PC-9 (cell line): ENCODE data around the gene FURIN.

Experiments used
- EZH2 ChIP-seq: fragments of 200-600 bp; sonication (generic); IDR thresholded peaks from 2 replicates; pipeline ENCODE4 v1.8.0; 2017; ENCODE audit warnings: antibody characterized with exemption, low read depth
- TF ChIP-seq, protein P1 (sequence below): fragments of 200-600 bp; sonication (generic); conservative IDR thresholded peaks from 2 replicates; pipeline ENCODE4 v1.6.1; 2017; ENCODE audit warnings: mixed run types, antibody characterized with exemption, mild to moderate bottlenecking, moderate library complexity

DNA sequence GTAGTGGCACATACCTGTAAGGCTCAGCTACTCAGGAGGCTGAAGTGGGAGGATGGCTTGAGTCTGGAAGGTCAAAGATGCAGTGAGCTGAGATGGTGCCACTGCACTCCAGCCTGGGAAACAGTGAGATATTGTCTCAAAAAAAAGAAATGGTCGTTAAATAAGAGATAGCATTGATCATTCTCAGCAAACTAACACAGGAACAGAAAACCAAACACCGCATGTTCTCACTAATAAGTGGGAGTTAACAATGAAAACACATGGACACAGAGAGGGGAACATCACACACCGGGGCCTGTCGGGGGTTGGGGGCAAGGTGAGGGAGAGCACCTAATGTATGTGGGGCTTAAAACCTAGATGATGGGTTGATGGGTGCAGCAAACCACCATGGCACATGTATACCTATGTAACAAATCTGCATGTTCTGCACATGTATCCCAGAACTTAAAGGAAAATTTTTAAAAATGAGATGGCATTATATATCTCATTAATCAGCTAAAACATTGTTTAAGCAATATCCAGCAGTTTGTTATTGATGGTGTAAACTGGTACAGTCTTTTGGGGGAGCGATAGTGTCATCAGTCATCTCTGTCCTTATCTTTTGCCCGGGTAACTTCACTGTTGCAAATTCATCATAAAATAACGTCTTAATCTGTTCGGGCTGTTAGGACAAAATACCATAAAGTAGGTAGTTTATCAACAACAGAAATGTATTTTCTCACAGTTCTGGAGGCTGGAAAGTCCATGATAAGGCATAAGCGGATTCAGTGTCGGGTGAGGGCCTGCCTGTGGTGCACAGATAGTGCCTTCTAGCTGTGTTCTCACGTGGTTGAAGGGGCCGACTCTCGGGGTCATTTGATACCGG, 33.0 kb downstream of the FURIN start:
- TF ChIP-seq EZH2: no peak
- TF ChIP-seq, protein P1, sequence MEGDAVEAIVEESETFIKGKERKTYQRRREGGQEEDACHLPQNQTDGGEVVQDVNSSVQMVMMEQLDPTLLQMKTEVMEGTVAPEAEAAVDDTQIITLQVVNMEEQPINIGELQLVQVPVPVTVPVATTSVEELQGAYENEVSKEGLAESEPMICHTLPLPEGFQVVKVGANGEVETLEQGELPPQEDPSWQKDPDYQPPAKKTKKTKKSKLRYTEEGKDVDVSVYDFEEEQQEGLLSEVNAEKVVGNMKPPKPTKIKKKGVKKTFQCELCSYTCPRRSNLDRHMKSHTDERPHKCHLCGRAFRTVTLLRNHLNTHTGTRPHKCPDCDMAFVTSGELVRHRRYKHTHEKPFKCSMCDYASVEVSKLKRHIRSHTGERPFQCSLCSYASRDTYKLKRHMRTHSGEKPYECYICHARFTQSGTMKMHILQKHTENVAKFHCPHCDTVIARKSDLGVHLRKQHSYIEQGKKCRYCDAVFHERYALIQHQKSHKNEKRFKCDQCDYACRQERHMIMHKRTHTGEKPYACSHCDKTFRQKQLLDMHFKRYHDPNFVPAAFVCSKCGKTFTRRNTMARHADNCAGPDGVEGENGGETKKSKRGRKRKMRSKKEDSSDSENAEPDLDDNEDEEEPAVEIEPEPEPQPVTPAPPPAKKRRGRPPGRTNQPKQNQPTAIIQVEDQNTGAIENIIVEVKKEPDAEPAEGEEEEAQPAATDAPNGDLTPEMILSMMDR: no peak
